Tibial nerve (tissue), 4 donors: ENCODE measurements around the gene CLEC2B. TPM values are rescaled to one million over a fixed set of nuclear protein-coding genes. Genes with fewer than 3 reads are reported as not detected.

ENCODE experiments used
- DNase-seq, 2 donors: peaks; one replicate each; pipeline ENCODE4 v3.0.0-alpha.2; 2019; ENCODE audit warnings: low spot score in 2 of 2
- H3K27ac ChIP-seq, 4 donors: fragments of 200-600 bp; sonication (generic) in 3 of 4; one replicate each; pipeline ENCODE4 v1.5.1; 2017 to 2019; ENCODE audit warnings: mild to moderate bottlenecking in 1 of 4
- H3K27me3 ChIP-seq, 2 donors: fragments of 200-600 bp; sonication (generic) in 1 of 2; one replicate each; pipeline versions ENCODE4 v1.5.1 to v1.6.0; 2017 to 2019
- H3K36me3 ChIP-seq, 3 donors: fragments of 200-600 bp; sonication (generic); one replicate each; pipeline ENCODE4 v1.5.1; 2018 to 2019
- H3K4me1 ChIP-seq, 4 donors: fragments of 200-600 bp; sonication (generic) in 3 of 4; one replicate each; pipeline ENCODE4 v1.5.1; 2017 to 2019
- H3K4me3 ChIP-seq, 4 donors: fragments of 200-600 bp; sonication (generic) in 3 of 4; one replicate each; pipeline ENCODE4 v1.5.1; 2017 to 2019; ENCODE audit warnings: mild to moderate bottlenecking in 1 of 4, moderate library complexity in 1 of 4
- H3K9me3 ChIP-seq, 4 donors: fragments of 200-600 bp; sonication (generic) in 3 of 4; one replicate each; pipeline ENCODE4 v1.5.1; 2017 to 2019
- CTCF ChIP-seq, 5 experiments: fragments of 200-600 bp in 3 of 5; fragments of 450-650 bp in 2 of 5; sonication (generic) in 3 of 5; IDR thresholded peaks; one replicate each; pipeline ENCODE4 v1.5.1; 2016 to 2019; ENCODE audit warnings: antibody characterized with exemption in 5 of 5, mild to moderate bottlenecking in 3 of 5, moderate library complexity in 2 of 5
- EP300 ChIP-seq, 2 donors: sonication (generic); formaldehyde crosslinking; IDR thresholded peaks; one replicate each; pipeline ENCODE4 v1.6.1; 2017; ENCODE audit warnings: antibody characterized with exemption in 2 of 2, mild to moderate bottlenecking in 1 of 2
- POLR2A ChIP-seq, 2 donors: fragments of 450-650 bp; IDR thresholded peaks; one replicate each; pipeline ENCODE4 v1.6.1; 2017; ENCODE audit warnings: antibody characterized with exemption in 2 of 2, mild to moderate bottlenecking in 2 of 2, moderate library complexity in 2 of 2
- WGBS, 2 donors: methylation state at CpG; one replicate each; pipeline ENCODE4 v1.1.5; 2018; 5-methylcytosine and 5-hydroxymethylcytosine counted together
- total RNA-seq, 4 donors: library from RNA; depleted of rRNA; stranded (reverse); fragments of >200 nt; gene quantifications; one replicate each; pipeline ENCODE4 v1.1.0, GENCODE V29; 2016

CLEC2B gene
- total RNA-seq, 4 donors from 2014 or later, result 15.3 to 40.4 (median 22.7) TPM

GRCh38 chr12:9897535-9897934, 28.4 kb upstream of the CLEC2B start:
- DNase-seq, result no peak
- no peaks in the 10 kb centered on the region for H3K36me3 ChIP-seq
- 74% methylated on average over 6 of the region's 6 CpGs for WGBS, 2 donors

GRCh38 chr12:9895215-9895971, 26.2 kb upstream of the CLEC2B start:
- H3K4me3 ChIP-seq, result no peak overlapping the region
- DNase-seq, result no peak
- TF ChIP-seq POLR2A (IDR thresholded peaks at IDR 0.05), result no peak
- no peak for TF ChIP-seq EP300 (IDR thresholded peaks at IDR 0.05)
- TF ChIP-seq CTCF (IDR thresholded peaks at IDR 0.05), result no peak
- no peaks in the 10 kb centered on the region for H3K9me3 ChIP-seq
- no peaks in the 10 kb centered on the region for H3K36me3 ChIP-seq
- no peak overlapping the region for H3K27ac ChIP-seq
- no peaks in the 10 kb centered on the region for H3K27me3 ChIP-seq
- 77 to 85% methylated on average over 6 of the region's 6 CpGs for WGBS, 2 donors
- no peaks in the 10 kb centered on the region for H3K4me1 ChIP-seq

More at GRCh38 chr12:9897535-9897934, 28.4 kb upstream of the CLEC2B start:
- Histone ChIP-seq H3K27me3 (no peaks in the 10 kb centered on the region), H3K4me1 (no peaks in the 10 kb centered on the region), H3K9me3 (peaks cover 0 to 9% (median 0%) of the 10 kb centered on the region in 4 donors), H3K27ac (no peak overlapping the region), H3K4me3 (no peak overlapping the region)
- TF ChIP-seq POLR2A (IDR thresholded peaks at IDR 0.05), result no peak
- no peak for TF ChIP-seq EP300 (IDR thresholded peaks at IDR 0.05)
- TF ChIP-seq CTCF (IDR thresholded peaks at IDR 0.05), result no peak

- H3K27me3 ChIP-seq, result no peaks in the 10 kb centered on the region
- H3K27ac ChIP-seq, result no peak overlapping the region
- WGBS, 2 donors, result 66 to 68% methylated on average over 4 of the region's 4 CpGs
- no peaks in the 10 kb centered on the region for H3K4me1 ChIP-seq
- H3K4me3 ChIP-seq, result no peak overlapping the region
- H3K36me3 ChIP-seq, result no peaks in the 10 kb centered on the region
- H3K9me3 ChIP-seq, result no peaks in the 10 kb centered on the region
- no peak for DNase-seq
- no peak for TF ChIP-seq EP300 (IDR thresholded peaks at IDR 0.05)
- no peak for TF ChIP-seq CTCF (IDR thresholded peaks at IDR 0.05)
- TF ChIP-seq POLR2A (IDR thresholded peaks at IDR 0.05), result no peak
These were observed 19.6 kb upstream of the CLEC2B start for GRCh38 chr12:9888665-9889273.

- Histone ChIP-seq H3K9me3 (no peaks in the 10 kb centered on the region), H3K27me3 (no peaks in the 10 kb centered on the region), H3K4me1 (no peaks in the 10 kb centered on the region), H3K4me3 (no peak overlapping the region), H3K36me3 (no peaks in the 10 kb centered on the region), H3K27ac (no peak overlapping the region)
- DNase-seq, result no peak
- TF ChIP-seq POLR2A (IDR thresholded peaks at IDR 0.05) (no peak), CTCF (IDR thresholded peaks at IDR 0.05) (no peak), EP300 (IDR thresholded peaks at IDR 0.05) (no peak)
These were observed 14.0 kb upstream of the CLEC2B start for GRCh38 chr12:9883175-9883574.

GRCh38 chr12:9881988-9882387, 12.8 kb upstream of the CLEC2B start:
- no peaks in the 10 kb centered on the region for H3K9me3 ChIP-seq
- H3K4me1 ChIP-seq, result no peaks in the 10 kb centered on the region
- no peaks in the 10 kb centered on the region for H3K36me3 ChIP-seq
- TF ChIP-seq POLR2A (IDR thresholded peaks at IDR 0.05), result no peak
- no peak for TF ChIP-seq CTCF (IDR thresholded peaks at IDR 0.05)
- TF ChIP-seq EP300 (IDR thresholded peaks at IDR 0.05), result no peak
- 62 to 72% methylated on average over 5 of the region's 5 CpGs for WGBS, 2 donors
- no peak overlapping the region for H3K4me3 ChIP-seq
- DNase-seq, result no peak
- no peak overlapping the region for H3K27ac ChIP-seq
- no peaks in the 10 kb centered on the region for H3K27me3 ChIP-seq
